ENCODE results near the gene EFS. TPM values are rescaled to one million over a fixed set of nuclear protein-coding genes. Genes with fewer than 3 reads are reported as not detected.
A peak's percentile ranks its signal among the peaks of the same experiment; 100 is the strongest.

The EFS gene
- total RNA-seq, 3 donors from 2014 or later = 0.08 TPM; not detected in 1

DNA sequence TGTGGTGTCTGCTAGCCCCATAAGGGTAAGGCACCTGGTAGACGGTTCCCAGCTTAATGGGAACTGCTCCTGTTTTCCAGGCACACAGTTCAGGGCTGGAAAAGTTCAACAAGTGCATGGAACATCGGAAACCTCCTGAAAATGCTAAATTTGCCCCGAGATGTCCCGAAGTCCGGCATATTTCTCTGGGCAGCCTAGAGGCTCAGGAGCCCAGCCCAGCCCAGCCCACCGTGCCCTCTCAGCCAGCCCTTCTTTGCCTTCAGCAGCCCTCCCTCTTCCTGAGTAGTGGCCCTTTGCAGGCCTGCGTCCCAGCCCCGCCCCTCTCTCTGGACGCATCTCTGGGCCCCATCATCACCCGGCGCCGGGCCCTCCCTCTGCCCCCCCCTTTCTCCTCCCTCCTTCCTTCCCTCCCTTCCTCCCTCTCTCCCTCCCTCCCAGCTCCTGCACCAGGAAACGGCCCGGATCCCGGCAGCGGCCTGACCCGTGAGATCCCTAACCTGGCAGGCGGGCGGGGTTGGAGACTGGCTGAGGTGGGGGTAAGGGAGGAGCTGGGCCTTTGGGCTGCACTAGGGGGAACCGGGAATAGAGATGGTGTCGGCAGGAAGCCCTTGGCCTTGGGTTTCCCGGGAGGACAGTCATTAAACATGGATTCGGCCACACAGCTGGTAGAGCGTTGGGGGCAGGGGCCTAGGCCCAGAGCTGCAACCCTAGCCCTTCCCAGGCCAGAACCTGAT is 58.4 kb downstream of the EFS start, which contains the start of gene BCL2L2:
TSS of gene BCL2L2 (plus strand) at position 422 of the 734 bp plus-strand sequence. CDS start 935 bp downstream, outside the sequence.
- peaks cover 35% of the 10 kb centered on the region for H3K27me3 Mint-ChIP-seq (ENCODE audit: low read depth)
- H3K36me3 Mint-ChIP-seq (ENCODE audit: insufficient read depth) = no peaks in the 10 kb centered on the region
- no peaks in the 10 kb centered on the region for H3K9me3 Mint-ChIP-seq
- DNase-seq (no peak), ATAC-seq (no peak)
- H3K4me3 Mint-ChIP-seq = peak within 1 kb of the TSS; percentile 38
- H3K4me1 Mint-ChIP-seq (ENCODE audit: low read depth) = peaks cover 5% of the 10 kb centered on the region

Other genes with a start within 250 kb of the EFS start
- gene CEBPE, start 245.9 kb downstream of the EFS start, total RNA-seq = not detected
- gene SLC7A8, start 181.5 kb downstream of the EFS start, total RNA-seq = 1 to 10 TPM in 2 of 3 donors, under 1 TPM in 1; 0.81 to 1.5 (median 1.4) TPM
- not detected for gene RNF212B, start 127.2 kb downstream of the EFS start, total RNA-seq
- 1 to 10 TPM; 5.8 to 8.4 (median 8.1) TPM for gene HOMEZ, start 79.0 kb downstream of the EFS start, total RNA-seq
- gene PPP1R3E, start 62.3 kb downstream of the EFS start, total RNA-seq = 1 to 10 TPM; 7.3 to 7.9 (median 7.8) TPM
- gene BCL2L2, start 58.3 kb downstream of the EFS start, total RNA-seq = under 1 TPM; 0.10 to 0.73 (median 0.40) TPM
- 100 to 1,000 TPM; 319 to 339 (median 333) TPM for gene PABPN1, start 43.7 kb downstream of the EFS start, total RNA-seq
- gene SLC22A17, start 12.3 kb downstream of the EFS start, total RNA-seq = 1 to 10 TPM; 2.0 to 2.4 (median 2.3) TPM
- gene IL25, start 7.6 kb upstream of the EFS start, total RNA-seq = not detected
- gene CMTM5, start 11.9 kb upstream of the EFS start, total RNA-seq = not detected
- gene MYH6, start 43.1 kb upstream of the EFS start, total RNA-seq = not detected
- gene MYH7, start 70.5 kb upstream of the EFS start, total RNA-seq = under 1 TPM in 1 of 3 donors, not detected in 2; 0.03 TPM
- gene NGDN, start 104.5 kb upstream of the EFS start, total RNA-seq = 100 to 1,000 TPM; 115 to 120 (median 117) TPM
- 1 to 10 TPM in 2 of 3 donors, under 1 TPM in 1; 0.58 to 1.1 (median 1.1) TPM for gene ZFHX2, start 186.6 kb upstream of the EFS start, total RNA-seq
- gene THTPA, start 191.1 kb upstream of the EFS start, total RNA-seq = 10 to 100 TPM; 17.1 to 18.8 (median 17.6) TPM
- gene AP1G2, start 202.6 kb upstream of the EFS start, total RNA-seq = 100 to 1,000 TPM in 2 of 3 donors, 10 to 100 TPM in 1; 86.9 to 113 (median 108) TPM
- under 1 TPM; 0.11 to 0.27 (median 0.13) TPM for gene JPH4, start 213.6 kb upstream of the EFS start, total RNA-seq

Measured in activated T-cell treated with anti-CD3 and anti-CD28 coated beads, Interleukin-2, amount 50 U/mL, for 4 hours (primary cell).